DOHH2 (cell line): ENCODE measurements around the gene RAI1.

Experiments used
- H3F3A ChIP-seq: fragments of 200-600 bp; sonication (generic), shearing (Covaris generic); 2 replicates; pipeline ENCODE4 v1.6.0; 2016; ENCODE audit warnings: antibody characterized with exemption, mild to moderate bottlenecking; ENCODE audit not compliant: control insufficient read depth, insufficient read depth
- H3K27ac ChIP-seq: fragments of 200-600 bp; sonication (generic); 2 replicates; pipeline ENCODE4 v1.5.1; 2014; ENCODE audit warnings: low read depth, mild to moderate bottlenecking, low read length, moderate library complexity
- H3K27me3 ChIP-seq: fragments of 200-600 bp; sonication (generic); 2 replicates; pipeline ENCODE4 v1.6.1; 2014; ENCODE audit warnings: mild to moderate bottlenecking, low read length, mixed read lengths; ENCODE audit not compliant: control insufficient read depth
- H3K36me3 ChIP-seq: fragments of 200-600 bp; sonication (generic); 2 replicates; pipeline ENCODE4 v1.6.1; 2014; ENCODE audit warnings: mild to moderate bottlenecking, low read length, moderate library complexity, mixed read lengths; ENCODE audit not compliant: control insufficient read depth
- H3K4me1 ChIP-seq: fragments of 200-600 bp; sonication (generic); 2 replicates; pipeline ENCODE4 v1.6.1; 2014; ENCODE audit warnings: mild to moderate bottlenecking, low read length, mixed read lengths; ENCODE audit not compliant: control insufficient read depth
- H3K4me2 ChIP-seq: fragments of 200-600 bp; sonication (generic); 2 replicates; pipeline ENCODE4 v1.6.0; 2014; ENCODE audit warnings: mild to moderate bottlenecking, low read length, moderate library complexity
- H3K4me3 ChIP-seq: fragments of 200-600 bp; sonication (generic); 2 replicates; pipeline ENCODE4 v1.5.1; 2014; ENCODE audit warnings: mild to moderate bottlenecking, low read length, mixed read lengths
- H3K79me2 ChIP-seq: fragments of 200-600 bp; sonication (generic); 2 replicates; pipeline ENCODE4 v1.6.1; 2014; ENCODE audit warnings: mild to moderate bottlenecking, low read length, mixed read lengths; ENCODE audit not compliant: control insufficient read depth
- H3K9me2 ChIP-seq: fragments of 200-600 bp; sonication (generic); replicated peaks from 2 replicates; pipeline ENCODE4 v1.6.1; 2014; ENCODE audit warnings: mild to moderate bottlenecking, low read length, mixed read lengths; ENCODE audit not compliant: control insufficient read depth
- H3K9me3 ChIP-seq: fragments of 200-600 bp; sonication (generic); 2 replicates; pipeline ENCODE4 v1.6.1; 2014; ENCODE audit warnings: antibody characterized with exemption, low read length, mixed read lengths; ENCODE audit not compliant: control insufficient read depth, insufficient read depth
- H4K20me1 ChIP-seq: fragments of 200-600 bp; sonication (generic); 2 replicates; pipeline ENCODE4 v1.6.0; 2014; ENCODE audit warnings: low read depth, mild to moderate bottlenecking, antibody characterized with exemption, low read length, moderate library complexity; ENCODE audit not compliant: control insufficient read depth, insufficient read depth
- CTCF ChIP-seq: fragments of 200-600 bp; sonication (generic); IDR thresholded peaks from one replicate; pipeline ENCODE4 v1.5.1; 2014; ENCODE audit warnings: antibody characterized with exemption, mild to moderate bottlenecking, low read depth, low read length; ENCODE audit not compliant: poor library complexity, severe bottlenecking
- EZH2phosphoT487 ChIP-seq: fragments of 200-600 bp; sonication (generic); IDR thresholded peaks from 2 replicates; pipeline ENCODE4 v1.6.1; 2017; ENCODE audit warnings: borderline replicate concordance, mild to moderate bottlenecking, antibody characterized with exemption, low read length, moderate library complexity, mixed read lengths

RAI1 gene

GRCh38 chr17:17784657-17785267 is 103.5 kb downstream of the RAI1 start:
- TF ChIP-seq CTCF, result peak; percentile 18
- TF ChIP-seq EZH2phosphoT487, result no peak
- H3K27me3 ChIP-seq, result 0 out of 2 replicates have a peak, but pooled peaks cover 3% of the 10 kb centered on the region
- peaks cover 32% of the 10 kb centered on the region for H3K79me2 ChIP-seq
- peaks cover 3% of the 10 kb centered on the region; the same call in 1 of the 2 replicates for H3F3A ChIP-seq
- no peaks in the 10 kb centered on the region for H3K36me3 ChIP-seq
- peak overlapping the region; percentile 98 for H3K4me2 ChIP-seq
- no peaks in the 10 kb centered on the region for H3K9me2 ChIP-seq
- peaks cover 12% of the 10 kb centered on the region for H4K20me1 ChIP-seq
- H3K27ac ChIP-seq, result peak overlapping the region; percentile 89
- H3K9me3 ChIP-seq, result no peaks in the 10 kb centered on the region
- H3K4me1 ChIP-seq, result peaks cover 48% of the 10 kb centered on the region
- peak overlapping the region; percentile 66 for H3K4me3 ChIP-seq

- no peak overlapping the region for H3K27ac ChIP-seq
- TF ChIP-seq EZH2phosphoT487 (no peak), CTCF (no peak)
Measured at GRCh38 chr17:17785407-17785806, 104.1 kb downstream of the RAI1 start.

GRCh38 chr17:17786998-17787397 is 105.7 kb downstream of the RAI1 start:
- peaks cover 38% of the 10 kb centered on the region for H3K4me1 ChIP-seq
- H3K27ac ChIP-seq, result no peak overlapping the region
- no peak overlapping the region for H3K4me2 ChIP-seq
- H3K4me3 ChIP-seq, result no peak overlapping the region
- TF ChIP-seq EZH2phosphoT487 (no peak), CTCF (no peak)
- H4K20me1 ChIP-seq, result peaks cover 16% of the 10 kb centered on the region; the same call in 1 of the 2 replicates
- H3K36me3 ChIP-seq, result no peaks in the 10 kb centered on the region
- peaks cover 38% of the 10 kb centered on the region for H3K79me2 ChIP-seq
- H3K9me2 ChIP-seq, result no peaks in the 10 kb centered on the region
- peaks cover 3% of the 10 kb centered on the region; the same call in 1 of the 2 replicates for H3F3A ChIP-seq
- no peaks in the 10 kb centered on the region for H3K27me3 ChIP-seq
- H3K9me3 ChIP-seq, result no peaks in the 10 kb centered on the region

More at GRCh38 chr17:17785407-17785806, 104.1 kb downstream of the RAI1 start:
- no peak overlapping the region; the same call in 1 of the 2 replicates for H3K4me2 ChIP-seq
- no peaks in the 10 kb centered on the region for H3K9me2 ChIP-seq
- H3K27me3 ChIP-seq, result 0 out of 2 replicates have a peak, but pooled peaks cover 3% of the 10 kb centered on the region
- H3K4me3 ChIP-seq, result no peak overlapping the region
- H3K79me2 ChIP-seq, result peaks cover 33% of the 10 kb centered on the region
- H3K9me3 ChIP-seq, result no peaks in the 10 kb centered on the region
- peaks cover 12% of the 10 kb centered on the region for H4K20me1 ChIP-seq
- H3F3A ChIP-seq, result peaks cover 3% of the 10 kb centered on the region; the same call in 1 of the 2 replicates
- peaks cover 47% of the 10 kb centered on the region for H3K4me1 ChIP-seq
- no peaks in the 10 kb centered on the region for H3K36me3 ChIP-seq
